Stimulated activated CD4-positive, alpha-beta T cell treated with anti-CD3 and anti-CD28 coated beads, Interleukin-1b, Interleukin-23, amount 100 ng/mL, for 48 hours (primary cell): ENCODE data around the gene ZNF396.

Experiments
- DNase-seq: peaks from one replicate; pipeline ENCODE4 v3.0.0-alpha.2; 2020

The ZNF396 gene

DNA sequence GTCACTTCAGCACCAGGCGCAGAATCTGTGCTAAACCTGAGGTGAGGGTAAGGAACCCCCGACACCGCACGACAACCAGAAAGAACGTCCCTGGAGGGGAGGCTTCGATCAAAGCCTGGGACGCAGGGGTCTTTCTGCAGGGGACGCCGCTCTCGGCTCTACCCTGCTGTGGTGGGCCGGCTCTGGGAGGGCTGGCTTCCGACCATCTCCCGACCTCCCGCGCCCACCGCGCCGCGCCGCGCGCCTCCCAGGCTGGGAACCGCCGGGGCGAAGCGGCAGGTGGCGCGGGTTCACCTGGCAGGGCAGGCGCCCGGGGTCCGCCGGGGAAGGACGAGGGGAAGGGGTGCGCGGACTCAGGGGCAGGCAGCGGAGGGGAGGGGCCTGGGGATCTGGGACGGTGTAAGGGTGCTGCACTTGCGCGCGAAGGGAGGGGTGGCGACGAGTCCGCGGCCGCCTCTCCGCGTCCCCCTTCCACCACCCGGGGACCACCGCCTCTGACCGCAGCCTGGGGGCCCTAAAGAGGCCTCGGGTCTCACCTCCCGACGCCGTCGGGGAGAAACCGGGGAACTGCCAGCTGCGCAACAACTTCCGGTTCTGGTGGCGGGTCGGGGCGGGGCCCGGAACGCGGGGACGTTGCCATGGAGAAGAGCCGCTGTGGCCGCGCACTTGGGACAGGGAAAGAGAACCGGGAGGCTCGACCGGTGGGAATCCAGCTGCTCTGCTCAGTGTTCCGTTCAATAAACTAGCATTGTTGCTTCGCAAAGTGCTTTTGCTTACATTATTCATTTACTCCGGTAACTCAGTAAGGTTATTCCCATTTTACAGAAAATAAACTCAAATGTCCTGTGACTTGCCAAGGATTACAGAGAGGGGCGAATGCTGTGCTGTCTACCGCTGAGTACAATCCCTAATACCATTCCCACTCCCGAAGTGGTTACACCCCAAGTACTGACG is at the start of gene ZNF396:
ZNF396 (minus strand) TSS at position 596 of the 954 bp plus-strand sequence. CDS start 3,045 bp downstream, outside the sequence.
- peak; percentile 64 for DNase-seq

DNA sequence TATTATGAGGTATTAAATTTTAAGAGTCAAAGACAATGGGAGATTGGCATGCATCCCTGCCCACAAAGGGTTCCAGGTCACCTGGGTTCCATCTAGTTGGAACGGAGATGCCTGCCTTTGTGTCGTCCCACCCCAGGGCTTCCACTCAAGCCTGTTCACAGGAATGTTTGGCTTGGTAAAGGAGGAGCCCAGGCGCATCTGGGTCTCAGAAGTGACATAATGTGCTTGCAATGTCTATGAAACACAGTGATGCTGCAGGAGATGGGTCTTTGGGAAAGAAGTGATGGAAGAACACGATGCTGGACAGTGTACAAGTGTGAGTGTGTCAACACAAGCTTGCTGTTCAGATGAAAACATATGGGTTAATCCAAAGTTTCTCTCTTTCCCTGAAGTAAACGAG is 49.6 kb upstream of the ZNF396 start:
- no peak for DNase-seq

DNA sequence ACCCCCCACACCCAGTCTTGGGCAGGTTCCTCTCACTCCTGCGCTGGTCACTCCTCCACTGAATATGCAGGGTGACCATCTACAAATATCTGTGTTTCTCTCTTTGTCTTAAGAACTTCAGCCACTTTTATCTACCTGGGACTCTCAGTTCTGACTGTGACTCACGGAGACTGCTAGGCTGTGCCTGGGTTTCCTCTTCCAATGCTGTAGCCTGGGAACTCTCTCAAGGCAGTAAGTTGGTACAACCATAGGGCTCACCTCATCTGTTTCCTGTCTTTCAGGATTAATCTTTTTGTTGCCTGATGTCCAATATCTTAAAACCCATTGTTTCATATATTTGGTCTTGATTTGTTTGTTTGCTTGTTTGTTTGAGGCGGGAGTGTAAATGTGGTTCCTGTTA is 47.2 kb upstream of the ZNF396 start:
- no peak for DNase-seq

DNA sequence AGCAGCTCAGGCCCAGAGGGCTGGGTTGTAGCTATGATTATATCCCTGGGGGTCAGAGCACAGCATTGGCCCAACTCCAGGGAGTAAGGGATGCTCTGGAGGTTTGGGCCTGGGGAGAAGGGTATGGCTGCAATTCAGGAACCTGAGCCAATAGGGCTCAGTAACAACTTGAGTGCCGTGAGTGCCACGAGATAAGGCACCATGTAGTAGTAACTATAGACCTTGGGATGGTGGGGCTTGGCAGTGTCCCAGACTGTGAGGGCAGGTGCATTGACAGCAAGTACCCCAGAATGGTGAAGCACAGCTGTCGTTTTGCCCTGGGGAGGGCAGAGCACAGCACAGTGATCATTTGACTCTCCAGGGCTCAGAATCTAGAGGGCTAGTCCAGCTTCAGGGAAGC is 45.1 kb upstream of the ZNF396 start:
- no peak for DNase-seq

DNA sequence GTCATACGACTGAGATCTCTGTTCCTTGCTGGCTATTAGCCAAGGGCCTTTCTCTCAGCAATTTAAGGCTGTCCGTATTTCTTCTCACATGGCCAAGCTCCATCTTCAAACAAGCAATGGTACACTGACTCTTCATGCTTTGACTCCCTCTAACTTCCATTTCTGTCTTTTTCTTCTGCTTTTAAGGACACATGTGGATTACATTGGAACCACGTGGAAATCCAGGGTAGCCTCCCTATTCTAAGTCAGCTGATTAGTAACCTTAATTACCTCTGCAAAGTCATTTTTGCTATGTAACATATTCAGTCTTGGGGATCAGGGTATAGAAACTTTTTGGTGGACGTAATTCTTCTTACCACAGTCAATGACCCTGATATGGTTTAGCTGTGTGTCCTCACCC is 41.5 kb upstream of the ZNF396 start:
- no peak for DNase-seq

DNA sequence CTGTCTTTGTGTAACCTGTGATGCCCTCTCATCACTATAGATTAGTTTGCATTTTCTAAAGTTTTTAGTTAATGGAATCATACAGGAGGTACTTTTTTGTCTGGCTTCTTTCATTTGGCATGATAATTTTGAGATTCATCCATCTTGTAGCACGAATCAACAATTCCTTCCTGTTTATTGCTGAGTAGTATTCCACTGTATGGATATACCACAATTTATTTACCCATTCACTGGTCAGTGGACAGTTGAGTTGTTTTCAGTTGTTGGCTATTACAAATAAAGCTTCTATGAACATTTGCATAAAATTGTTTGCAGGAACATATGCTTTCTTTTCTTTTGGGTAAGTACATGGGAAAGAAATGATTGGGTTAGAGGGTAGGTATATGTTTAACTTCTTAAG is 40.1 kb upstream of the ZNF396 start:
- no peak for DNase-seq

DNA sequence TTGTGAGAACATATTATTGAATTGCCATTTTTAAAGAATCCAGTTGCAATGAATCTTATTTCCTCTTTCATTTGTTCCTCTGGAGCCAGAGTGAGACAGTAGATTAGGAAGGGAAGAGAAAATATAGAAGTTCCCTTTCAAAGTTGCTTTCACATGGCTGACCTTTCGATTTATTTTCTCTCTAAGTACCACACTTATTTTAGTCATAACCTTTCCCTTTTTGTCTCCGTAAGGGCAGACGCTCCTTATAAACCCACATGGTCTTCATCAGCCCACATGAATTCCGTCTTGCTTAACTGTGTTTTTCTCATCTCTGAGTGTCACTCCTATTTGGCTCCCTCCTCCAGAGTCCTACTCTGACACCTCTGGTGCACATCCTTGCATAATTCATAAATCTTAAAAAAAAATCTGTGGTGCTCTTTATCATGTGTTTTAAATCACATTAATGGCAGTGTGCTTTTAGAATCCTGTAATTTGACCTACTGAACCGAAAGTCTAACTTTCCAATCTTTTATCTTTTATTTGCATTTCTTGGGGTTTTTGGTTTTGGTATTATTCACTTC is 38.5 kb upstream of the ZNF396 start:
- no peak for DNase-seq

DNA sequence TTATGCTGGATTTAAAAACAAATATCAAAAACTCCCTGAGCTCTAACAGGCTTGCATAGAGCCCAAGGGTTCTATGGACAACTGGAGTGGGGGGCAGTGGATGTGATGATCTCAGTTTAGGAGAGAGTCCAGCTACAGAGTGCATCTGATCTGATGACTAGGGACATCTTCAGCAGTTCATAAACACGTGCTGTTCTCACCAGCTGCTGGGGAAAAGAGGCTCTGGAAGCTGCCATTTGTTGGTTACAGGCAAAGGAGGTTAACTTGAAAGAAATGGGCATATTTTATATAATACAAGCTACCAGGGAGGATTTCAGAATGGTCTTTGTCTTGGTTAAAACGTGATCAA is 36.0 kb upstream of the ZNF396 start:
- no peak for DNase-seq

DNA sequence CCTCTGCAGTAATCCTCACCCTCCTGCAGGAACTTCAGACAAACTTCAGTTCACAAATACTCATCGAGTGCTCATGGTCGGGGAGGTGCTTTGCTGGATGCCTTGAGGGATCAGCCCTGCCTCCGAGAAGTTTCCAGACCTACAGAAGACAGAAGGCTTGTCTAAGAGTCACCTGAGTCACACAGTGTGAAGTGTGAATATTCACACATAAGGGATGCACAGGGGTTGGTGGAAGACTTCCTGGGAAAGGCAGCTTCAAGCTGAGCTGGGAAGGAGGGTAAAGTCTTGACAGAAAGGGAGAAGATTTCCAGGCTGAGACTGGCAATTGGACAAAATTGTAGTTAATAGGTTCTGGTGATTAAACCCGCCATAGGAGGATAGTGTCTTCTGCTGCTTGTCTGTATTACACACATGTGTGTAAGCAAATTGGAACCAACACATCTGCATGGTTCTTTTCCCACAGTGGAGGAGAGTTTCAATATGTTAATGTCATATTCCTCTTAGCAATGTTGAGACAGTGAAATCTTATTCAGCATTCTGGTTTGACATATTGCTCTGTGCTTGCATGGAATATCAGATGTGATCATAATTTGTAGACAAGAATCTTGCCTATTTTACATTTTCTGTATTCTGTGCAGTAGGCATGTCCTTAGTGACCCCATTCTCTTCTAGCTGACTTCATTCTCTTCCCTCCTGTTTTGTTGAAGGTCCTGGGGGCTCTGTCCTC is 34.7 kb upstream of the ZNF396 start:
- DNase-seq: no peak

DNA sequence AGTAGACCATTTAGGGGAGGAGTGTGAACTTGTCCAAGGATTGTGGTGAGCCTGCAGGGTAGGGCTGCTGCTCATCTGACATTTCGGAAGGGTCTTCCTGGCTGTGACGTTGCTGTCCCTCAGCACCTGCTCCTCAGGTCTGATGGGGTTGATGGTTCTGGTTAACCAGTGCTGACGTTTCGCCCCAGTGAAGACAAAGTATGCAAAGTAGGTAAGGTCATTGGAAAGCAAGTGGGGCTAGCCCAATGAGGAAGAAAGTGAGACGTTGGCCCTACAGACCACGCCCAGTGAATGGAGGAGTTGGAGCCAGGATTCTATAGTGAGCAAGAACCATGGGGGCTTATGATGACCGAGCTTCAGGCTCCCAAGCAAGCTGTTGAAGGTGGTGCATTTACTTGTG is 33.4 kb upstream of the ZNF396 start:
- DNase-seq: no peak

DNA sequence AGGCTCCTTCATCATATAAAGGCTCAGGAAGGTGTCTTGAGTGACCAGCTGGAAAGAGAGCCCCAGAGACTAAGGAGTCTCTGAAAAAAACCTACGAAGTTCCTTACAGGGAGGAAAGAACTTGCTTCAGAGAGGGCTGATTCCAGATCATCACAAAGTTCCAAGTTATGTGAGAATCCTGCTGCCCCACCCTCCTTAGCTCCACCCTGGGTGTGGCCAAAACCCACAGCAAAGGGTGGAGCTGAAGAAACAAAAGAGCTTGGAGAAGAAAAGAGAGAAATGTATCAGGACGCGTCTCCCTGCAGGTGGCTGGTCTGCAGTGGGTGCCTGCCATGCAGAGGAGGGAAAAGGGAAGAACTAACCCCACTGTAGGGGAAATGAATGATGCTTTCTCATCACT is 32.8 kb upstream of the ZNF396 start:
- no peak for DNase-seq

DNA sequence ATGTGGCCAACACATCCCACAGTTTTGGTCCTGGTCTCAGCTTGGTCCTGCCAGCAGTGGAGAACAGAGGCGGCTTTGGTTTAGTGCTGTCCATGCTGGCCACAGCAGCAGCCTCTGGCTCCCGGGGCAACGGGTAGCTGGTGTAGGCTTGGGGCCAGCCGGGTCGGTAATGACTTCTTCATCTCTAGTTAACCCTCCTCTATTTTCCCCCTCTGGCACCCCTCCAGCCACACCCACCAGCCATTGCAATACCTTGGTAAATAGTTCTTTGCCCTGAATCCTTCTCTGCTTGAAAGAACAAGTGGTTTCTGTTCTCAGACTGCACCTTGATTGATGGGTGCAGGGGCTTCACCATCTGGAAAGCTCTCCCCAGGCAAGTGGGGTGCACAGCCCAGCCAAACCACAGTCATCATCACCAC is 31.7 kb upstream of the ZNF396 start:
- DNase-seq: no peak

DNA sequence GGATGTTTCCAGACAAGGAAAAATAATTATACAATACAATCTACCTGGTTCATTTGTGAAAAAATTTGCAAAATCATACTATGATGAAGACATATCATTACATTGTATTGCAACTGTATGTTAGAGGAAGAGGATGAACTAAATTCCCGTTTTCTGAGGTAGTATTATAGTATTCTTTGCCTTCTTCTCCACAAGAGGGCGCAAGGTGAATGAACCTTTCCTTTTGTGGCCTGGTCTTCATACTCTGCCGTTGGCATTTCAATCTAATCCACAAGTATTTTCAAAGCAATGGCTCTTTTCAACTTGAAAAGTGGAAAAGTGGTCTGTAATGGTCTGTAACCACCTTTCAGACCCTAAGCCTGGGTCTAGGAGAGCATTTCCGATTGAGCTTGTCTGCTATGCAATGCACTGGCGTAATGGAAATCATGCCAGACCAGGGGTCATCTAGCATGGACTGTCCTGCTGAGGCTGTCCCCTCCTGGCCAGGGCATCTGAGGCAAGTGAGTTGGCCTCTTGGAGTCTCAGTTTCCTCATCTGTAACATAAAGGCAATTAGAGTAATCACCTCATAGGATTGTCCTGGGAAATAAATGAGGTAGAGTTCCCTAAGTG is 30.8 kb upstream of the ZNF396 start:
- DNase-seq: no peak

DNA sequence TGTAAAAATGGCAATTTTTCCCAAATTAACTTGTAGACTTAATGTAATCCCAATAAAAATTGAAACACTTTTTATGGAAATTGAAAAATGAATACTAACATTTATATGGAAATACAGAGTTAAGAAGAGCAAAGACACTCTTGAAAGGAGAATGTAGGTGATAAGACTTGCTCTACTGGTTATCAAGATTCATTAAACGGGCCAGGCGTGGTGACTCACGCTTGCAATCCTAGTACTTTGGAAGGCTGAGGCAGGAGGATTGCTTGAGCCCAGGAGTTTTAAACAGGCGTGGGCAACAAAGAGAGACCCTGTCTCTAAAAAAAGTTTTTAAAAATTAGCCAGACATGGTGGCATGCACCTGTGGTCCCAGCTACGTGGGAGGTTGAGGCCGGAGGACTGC is 29.5 kb upstream of the ZNF396 start:
- DNase-seq: no peak

DNA sequence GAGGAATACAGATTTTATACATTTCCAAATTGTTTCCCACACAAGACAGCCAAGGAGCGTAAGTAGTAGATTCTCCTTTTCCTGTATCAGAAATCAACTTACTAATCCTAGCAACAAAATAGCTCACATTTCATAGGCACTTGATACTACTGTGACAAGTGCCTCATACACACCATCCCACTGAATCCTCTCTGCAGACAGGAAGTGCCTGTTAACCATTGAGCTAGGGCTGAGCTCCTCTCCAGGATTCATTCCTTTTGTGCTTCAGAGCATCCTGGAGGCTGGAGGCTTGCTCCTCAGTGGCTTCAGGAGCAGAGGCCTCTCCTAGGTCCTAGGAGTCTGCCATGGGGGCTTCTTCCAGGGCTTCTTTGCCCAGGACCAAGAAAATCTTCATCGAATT is 20.8 kb upstream of the ZNF396 start:
- no peak for DNase-seq

DNA sequence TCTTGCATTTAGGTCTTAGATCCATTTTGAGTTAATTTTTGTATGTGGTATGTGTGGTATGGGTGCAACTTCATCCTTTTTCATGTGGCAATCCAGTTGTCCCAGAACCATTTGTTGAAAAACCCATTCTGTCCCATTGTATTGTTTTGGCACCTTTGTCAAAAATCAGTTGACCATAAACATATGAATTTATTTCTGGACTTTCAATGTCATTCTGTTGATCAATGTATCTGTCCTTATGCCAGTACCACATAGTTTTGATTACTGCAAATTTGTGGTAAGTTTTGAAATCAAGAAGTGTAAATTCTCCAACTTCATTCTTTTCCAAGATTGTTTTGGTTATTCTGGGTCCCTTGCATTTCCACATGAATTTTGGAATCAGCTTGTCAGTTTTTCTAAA is 16.6 kb upstream of the ZNF396 start:
- DNase-seq: no peak

DNA sequence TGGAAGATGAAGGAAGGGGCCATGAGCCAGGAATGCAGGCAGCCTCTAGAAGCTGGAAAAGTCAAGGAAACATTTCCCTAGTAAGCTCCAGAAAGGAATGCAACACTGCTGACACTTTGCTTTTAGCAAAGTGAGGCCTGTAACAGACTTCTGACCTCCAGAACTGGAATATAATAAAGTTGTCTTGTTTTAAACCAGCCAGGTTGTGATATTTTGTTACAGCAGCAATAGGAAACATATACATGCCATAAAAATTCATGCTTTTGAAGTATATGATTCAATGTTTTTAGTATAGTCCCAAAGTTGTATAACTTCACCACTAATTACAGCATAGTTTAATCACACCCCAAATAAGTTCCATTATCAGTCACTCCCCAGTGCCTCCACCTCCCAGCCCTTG is 15.2 kb upstream of the ZNF396 start:
- DNase-seq: no peak

DNA sequence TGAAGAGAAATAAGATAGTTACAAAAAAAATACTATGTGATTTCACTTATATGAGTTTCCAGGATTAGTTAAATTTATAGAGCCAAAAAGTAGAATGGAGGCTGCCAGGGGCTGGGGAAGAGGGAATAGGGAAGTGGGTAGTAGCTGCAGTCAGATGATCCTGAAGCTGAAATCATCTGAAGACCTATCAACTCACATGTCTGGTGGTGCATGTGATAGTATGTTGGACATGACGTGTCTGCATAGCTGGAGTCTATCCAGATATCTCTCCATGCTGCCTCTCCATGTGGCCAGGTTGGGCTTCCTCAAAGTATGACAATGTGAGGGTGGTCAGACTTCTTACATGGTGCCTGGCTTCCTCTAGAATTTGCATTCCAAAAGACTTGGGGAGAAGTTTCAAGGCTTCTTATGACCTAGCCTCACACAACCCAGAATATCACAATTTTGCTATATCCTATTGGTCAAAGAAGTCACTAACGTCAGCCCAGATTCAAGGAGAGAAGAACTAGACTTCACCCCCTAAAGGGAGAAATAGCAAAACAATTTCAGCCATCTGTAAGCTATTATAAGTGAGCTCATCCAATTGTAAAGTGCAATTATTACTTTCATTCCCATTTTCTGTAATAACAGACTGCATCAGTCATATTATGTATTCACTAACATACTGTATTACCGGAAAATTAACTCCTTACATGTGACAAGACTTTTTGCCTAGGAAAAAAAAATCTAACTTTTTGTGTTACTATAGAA is 14.0 kb upstream of the ZNF396 start:
- DNase-seq: no peak

DNA sequence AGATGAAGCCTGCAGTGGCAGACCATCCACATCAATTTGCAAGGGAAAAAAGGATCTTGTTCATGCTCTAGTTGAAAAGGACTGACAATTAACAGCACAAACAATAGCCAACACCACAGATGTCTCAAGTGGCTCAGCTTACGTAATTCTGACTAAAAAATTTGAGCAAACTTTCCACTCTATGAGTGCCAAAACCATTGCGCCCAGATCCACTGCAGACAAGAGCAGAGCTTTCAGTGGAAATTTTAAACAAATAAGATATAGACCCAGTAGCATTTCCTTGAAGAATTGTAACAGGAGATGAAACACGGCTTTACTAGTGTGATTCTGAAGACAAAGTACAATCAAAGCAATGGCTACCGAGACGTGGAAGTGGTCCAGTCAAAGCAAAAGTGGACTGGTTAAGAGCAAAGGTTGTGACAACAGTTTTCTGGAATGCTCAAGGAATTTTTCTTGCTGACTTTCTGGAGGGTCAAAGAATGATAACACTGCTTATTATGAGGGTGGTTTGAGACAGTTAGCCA is 12.0 kb upstream of the ZNF396 start:
- no peak for DNase-seq

DNA sequence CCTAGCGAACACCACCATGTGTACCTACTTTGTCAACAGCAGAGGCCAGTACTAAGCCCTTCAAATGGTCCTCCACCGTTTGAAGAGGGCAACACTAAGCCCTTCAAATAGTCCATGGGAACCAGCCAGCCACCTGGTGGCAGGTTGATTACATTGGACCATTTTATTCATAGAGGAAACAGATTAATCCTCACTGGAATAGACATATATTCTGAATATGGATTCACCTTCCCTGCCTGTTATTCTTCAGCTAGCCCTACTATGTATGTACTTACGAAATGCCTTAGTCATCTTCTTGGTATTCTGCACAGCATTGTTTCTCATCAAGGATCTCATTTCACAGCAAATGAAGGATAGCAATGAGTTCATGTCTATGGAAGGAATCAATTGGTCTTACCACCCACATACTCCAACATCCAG is 10.0 kb upstream of the ZNF396 start:
- DNase-seq: no peak

DNA sequence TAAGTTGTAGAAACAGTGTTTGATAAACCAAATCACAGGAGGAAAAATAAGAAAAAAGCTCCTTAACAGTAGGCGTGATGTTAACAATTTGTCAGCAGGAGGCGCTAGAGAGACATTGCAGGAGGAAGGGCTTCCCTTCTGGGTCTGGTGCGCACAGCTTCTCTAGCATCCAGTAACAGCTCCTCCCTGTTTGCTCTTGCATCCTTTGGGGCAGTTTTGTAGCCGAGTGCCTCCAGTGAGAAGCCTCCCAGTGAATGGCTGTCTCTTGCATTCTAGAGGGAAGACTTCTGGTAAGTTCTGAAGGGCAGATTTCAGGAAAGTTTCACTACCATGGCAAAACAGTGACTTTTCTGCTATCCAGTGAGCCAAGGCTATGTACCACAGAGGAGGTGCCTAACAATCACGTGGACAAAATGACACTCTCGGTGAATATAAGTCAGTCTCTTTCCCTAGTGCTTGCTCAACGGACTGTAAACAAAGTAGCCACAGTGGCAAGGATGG is 9.5 kb upstream of the ZNF396 start:
- DNase-seq: peak; percentile 64

DNA sequence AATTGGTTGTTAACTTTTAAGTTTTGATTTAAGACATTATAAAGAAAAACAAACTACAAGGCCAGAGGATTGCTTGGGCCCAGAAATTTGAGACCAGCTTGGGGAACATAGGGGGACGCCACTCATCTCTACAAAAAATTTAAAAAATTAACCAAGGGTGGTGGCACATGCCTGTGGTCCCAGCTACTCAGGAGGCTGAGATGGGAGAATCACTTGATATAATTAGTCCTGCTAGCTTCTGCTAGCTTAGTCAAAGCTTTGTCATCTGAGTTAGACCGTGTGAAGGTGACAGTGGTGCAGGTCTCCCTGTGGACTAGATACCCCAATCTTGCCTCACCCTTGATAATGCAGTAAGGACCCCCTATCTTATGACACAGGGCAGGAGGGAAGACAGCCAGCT is 6.0 kb upstream of the ZNF396 start:
- no peak for DNase-seq
